Measurements from ENCODE around the gene HIVEP2. TPM values are rescaled to one million over a fixed set of nuclear protein-coding genes. Genes with fewer than 3 reads are reported as not detected.

The HIVEP2 gene
- total RNA-seq, 4 donors from 2014 or later = 8.6 to 19.3 (median 12.7) TPM

- Histone ChIP-seq H3K27me3 (no peaks in the 10 kb centered on the region), H3K36me3 (no peaks in the 10 kb centered on the region), H3K4me1 (peaks cover 0 to 1% (median 0%) of the 10 kb centered on the region in 3 donors), H3K27ac (no peak overlapping the region), H3K4me3 (no peak overlapping the region), H3K9me3 (no peaks in the 10 kb centered on the region)
- intact Hi-C loops (cut with DNase I) = no loop called here
- 86 to 88% methylated on average over 6 of the region's 6 CpGs for WGBS, 2 donors
- DNase-seq = no peak
- no peak for TF ChIP-seq CTCF (IDR thresholded peaks at IDR 0.05)
- no peak for TF ChIP-seq POLR2A (IDR thresholded peaks at IDR 0.05)
These were observed 133.1 kb downstream of the HIVEP2 start for GRCh38 chr6:142811923-142812322.

- Histone ChIP-seq H3K27ac (no peak overlapping the region), H3K27me3 (no peaks in the 10 kb centered on the region), H3K9me3 (no peaks in the 10 kb centered on the region), H3K36me3 (no peaks in the 10 kb centered on the region), H3K4me3 (no peak overlapping the region), H3K4me1 (peaks cover 0 to 2% (median 0%) of the 10 kb centered on the region in 3 donors)
- TF ChIP-seq POLR2A (IDR thresholded peaks at IDR 0.05) = no peak
- TF ChIP-seq CTCF (IDR thresholded peaks at IDR 0.05) = no peak
- no peak for DNase-seq
- intact Hi-C loops (cut with DNase I) = no loop called here
- WGBS, 2 donors = 51 to 83% methylated on average over 6 of the region's 6 CpGs
These were observed 133.9 kb downstream of the HIVEP2 start for GRCh38 chr6:142810952-142811514.

GRCh38 chr6:142809947-142810346 is 135.0 kb downstream of the HIVEP2 start:
- Histone ChIP-seq H3K36me3 (no peaks in the 10 kb centered on the region), H3K27ac (no peak overlapping the region), H3K4me3 (no peak overlapping the region), H3K9me3 (no peaks in the 10 kb centered on the region), H3K27me3 (no peaks in the 10 kb centered on the region), H3K4me1 (peaks cover 0 to 2% (median 0%) of the 10 kb centered on the region in 3 donors)
- 91 to 100% methylated on average over 2 of the region's 2 CpGs for WGBS, 2 donors
- intact Hi-C loops (cut with DNase I) = no loop called here
- TF ChIP-seq POLR2A (IDR thresholded peaks at IDR 0.05) (no peak), CTCF (IDR thresholded peaks at IDR 0.05) (no peak)
- DNase-seq = no peak

GRCh38 chr6:142808405-142809061 is 136.4 kb downstream of the HIVEP2 start:
- H3K9me3 ChIP-seq = no peaks in the 10 kb centered on the region
- intact Hi-C loops (cut with DNase I) = no loop called here
- 91 to 92% methylated on average over 5 of the region's 5 CpGs for WGBS, 2 donors
- H3K36me3 ChIP-seq = no peaks in the 10 kb centered on the region
- H3K4me1 ChIP-seq = peaks cover 0 to 2% (median 0%) of the 10 kb centered on the region in 3 donors
- no peak overlapping the region for H3K27ac ChIP-seq
- no peak for DNase-seq
- TF ChIP-seq POLR2A (IDR thresholded peaks at IDR 0.05) (no peak), CTCF (IDR thresholded peaks at IDR 0.05) (no peak)
- H3K27me3 ChIP-seq = no peaks in the 10 kb centered on the region
- no peak overlapping the region for H3K4me3 ChIP-seq

- TF ChIP-seq CTCF (IDR thresholded peaks at IDR 0.05) (no peak), POLR2A (IDR thresholded peaks at IDR 0.05) (no peak)
- Histone ChIP-seq H3K27ac (no peak overlapping the region), H3K9me3 (no peaks in the 10 kb centered on the region), H3K4me3 (no peak overlapping the region), H3K36me3 (no peaks in the 10 kb centered on the region), H3K27me3 (no peaks in the 10 kb centered on the region), H3K4me1 (peaks cover 0 to 5% (median 2%) of the 10 kb centered on the region in 3 donors)
- no peak for DNase-seq
- 100% methylated on average over 1 of the region's 1 CpG for WGBS, 2 donors
- intact Hi-C loops (cut with DNase I) = no loop called here
These were observed 139.9 kb downstream of the HIVEP2 start for GRCh38 chr6:142805042-142805441.

Data from esophagus squamous epithelium (tissue), 5 donors.